MCF 10A (cell line): ENCODE data around the gene BSCL2. TPM values are rescaled to one million over a fixed set of nuclear protein-coding genes. Genes with fewer than 3 reads are reported as not detected.

Experiments
- BruUV-seq: library from RNA; stranded (reverse); fragments of 400-500 nt; replicated peaks from 2 replicates; lab custom pipeline; 2021; lab: Mats Ljungman, UMichigan
- CTCF ChIA-PET: fragments of 300-600 bp; sonication (Branson Sonifier 250); formaldehyde crosslinking; extraction: SDS; loops from one replicate; lab custom pipeline; 2021; ENCODE audit warnings: antibody characterized with exemption, inconsistent platforms; lab: Yijun Ruan, JAX
- POLR2A ChIA-PET: fragments of 300-600, 350-650 bp; sonication (Branson Sonifier 250); formaldehyde crosslinking; extraction: SDS; loops from one replicate; lab custom pipeline; 2020; ENCODE audit warnings: antibody characterized with exemption, inconsistent platforms; lab: Yijun Ruan, JAX
- DNase-seq: peaks from one replicate; pipeline ENCODE4 v3.0.0-alpha.2; 2018; ENCODE audit not compliant: unreplicated experiment
- H3K27ac Mint-ChIP-seq: one replicate; pipeline ENCODE4 v1.8.0; 2022; ENCODE audit warnings: mild to moderate bottlenecking, low read depth, mixed read lengths; ENCODE audit not compliant: unreplicated experiment
- H3K27me3 Mint-ChIP-seq: one replicate; pipeline ENCODE4 v1.8.0; 2022; ENCODE audit warnings: mixed read lengths; ENCODE audit not compliant: insufficient read depth, unreplicated experiment
- H3K36me3 Mint-ChIP-seq: one replicate; pipeline ENCODE4 v1.8.0; 2022; ENCODE audit warnings: mild to moderate bottlenecking, moderate library complexity, mixed read lengths; ENCODE audit not compliant: insufficient read depth, unreplicated experiment
- H3K4me1 Mint-ChIP-seq: one replicate; pipeline ENCODE4 v1.8.0; 2022; ENCODE audit warnings: mixed read lengths; ENCODE audit not compliant: insufficient read depth, unreplicated experiment
- H3K4me3 Mint-ChIP-seq: one replicate; pipeline ENCODE4 v1.8.0; 2022; ENCODE audit warnings: mild to moderate bottlenecking, moderate library complexity, mixed read lengths; ENCODE audit not compliant: unreplicated experiment
- H3K9me3 Mint-ChIP-seq: one replicate; pipeline ENCODE4 v1.8.0; 2022; ENCODE audit warnings: mixed read lengths; ENCODE audit not compliant: unreplicated experiment
- intact Hi-C: fragments of 100-400 bp; cut with micrococcal nuclease; formaldehyde crosslinking; loops from 2 replicates; pipeline ENCODE4 v1.14.1; 2022
- total RNA-seq: library from RNA; stranded (reverse); gene quantifications from 2 replicates; pipeline ENCODE4 v1.2.3, GENCODE V29; 2022
- TF ChIP-seq, protein P1 (sequence below): fragments of 200-600 bp; IDR thresholded peaks from one replicate; pipeline ENCODE4 v1.8.0; 2022; ENCODE audit warnings: antibody characterized with exemption, mild to moderate bottlenecking; ENCODE audit not compliant: unreplicated experiment

The BSCL2 gene
- total RNA-seq, 1 experiment from 2014 or later, result 33.1 TPM

DNA sequence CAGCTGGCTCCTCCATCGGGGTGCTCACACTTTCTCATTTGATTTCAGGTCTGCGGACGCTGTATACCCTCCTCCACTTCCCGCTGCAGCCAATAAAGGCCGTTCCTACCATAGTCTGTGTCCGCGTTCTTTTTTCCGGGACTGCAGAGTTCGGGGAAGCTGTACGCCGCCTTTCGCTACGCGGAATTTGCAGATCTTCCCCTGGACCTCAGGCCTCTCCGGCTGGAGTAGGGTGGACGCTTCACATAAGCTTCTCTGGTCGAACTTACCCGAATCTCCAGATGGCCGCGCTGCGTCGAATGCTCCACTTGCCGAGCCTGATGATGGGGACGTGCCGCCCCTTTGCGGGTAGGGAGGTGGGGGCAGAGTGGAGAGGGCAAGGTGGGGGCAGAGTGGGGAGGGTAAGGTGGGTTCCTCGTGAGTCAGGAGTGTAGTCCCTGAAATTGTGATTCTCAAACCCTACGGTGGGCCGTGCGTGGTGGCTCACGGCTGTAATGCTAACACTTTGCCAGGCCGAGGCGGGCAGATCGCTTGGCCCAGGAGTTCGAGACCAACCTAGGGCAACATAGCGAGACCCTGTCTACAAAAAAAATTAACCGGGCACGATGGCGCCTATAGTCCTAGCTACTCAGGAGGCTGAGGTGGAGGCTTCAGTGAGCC lies 41.5 kb downstream of the BSCL2 start:
- POLR2A ChIA-PET, result interaction anchor here (0.7 to 10.6 kb wide), 54 partner anchors 8 to 1749 kb away, joined by 3 to 222 read pairs (median 6); partner anchors contain the start of genes AHNAK, B3GAT3, EEF1G and EML3
- no peaks in the 10 kb centered on the region for H3K9me3 Mint-ChIP-seq
- H3K4me1 Mint-ChIP-seq, result peaks cover 5% of the 10 kb centered on the region
- H3K36me3 Mint-ChIP-seq, result peaks cover 74% of the 10 kb centered on the region
- peak overlapping the region; percentile 98 for H3K4me3 Mint-ChIP-seq
- intact Hi-C loops, result loop anchor here (1.0 kb wide), 1 partner anchor 12 kb away; the partner anchor contains the start of gene INTS5
- DNase-seq, result peak; percentile 41
- H3K27me3 Mint-ChIP-seq, result no peaks in the 10 kb centered on the region
- CTCF ChIA-PET, result interaction anchor here (0.7 to 1.4 kb wide), 9 partner anchors 10 to 273 kb away, joined by 3 to 7 read pairs (median 3); no protein-coding TSS in a partner anchor
- peak overlapping the region; percentile 91 for H3K27ac Mint-ChIP-seq
- TF ChIP-seq, protein P1, sequence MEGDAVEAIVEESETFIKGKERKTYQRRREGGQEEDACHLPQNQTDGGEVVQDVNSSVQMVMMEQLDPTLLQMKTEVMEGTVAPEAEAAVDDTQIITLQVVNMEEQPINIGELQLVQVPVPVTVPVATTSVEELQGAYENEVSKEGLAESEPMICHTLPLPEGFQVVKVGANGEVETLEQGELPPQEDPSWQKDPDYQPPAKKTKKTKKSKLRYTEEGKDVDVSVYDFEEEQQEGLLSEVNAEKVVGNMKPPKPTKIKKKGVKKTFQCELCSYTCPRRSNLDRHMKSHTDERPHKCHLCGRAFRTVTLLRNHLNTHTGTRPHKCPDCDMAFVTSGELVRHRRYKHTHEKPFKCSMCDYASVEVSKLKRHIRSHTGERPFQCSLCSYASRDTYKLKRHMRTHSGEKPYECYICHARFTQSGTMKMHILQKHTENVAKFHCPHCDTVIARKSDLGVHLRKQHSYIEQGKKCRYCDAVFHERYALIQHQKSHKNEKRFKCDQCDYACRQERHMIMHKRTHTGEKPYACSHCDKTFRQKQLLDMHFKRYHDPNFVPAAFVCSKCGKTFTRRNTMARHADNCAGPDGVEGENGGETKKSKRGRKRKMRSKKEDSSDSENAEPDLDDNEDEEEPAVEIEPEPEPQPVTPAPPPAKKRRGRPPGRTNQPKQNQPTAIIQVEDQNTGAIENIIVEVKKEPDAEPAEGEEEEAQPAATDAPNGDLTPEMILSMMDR, result no peak
- BruUV-seq, result no TSS peak

DNA sequence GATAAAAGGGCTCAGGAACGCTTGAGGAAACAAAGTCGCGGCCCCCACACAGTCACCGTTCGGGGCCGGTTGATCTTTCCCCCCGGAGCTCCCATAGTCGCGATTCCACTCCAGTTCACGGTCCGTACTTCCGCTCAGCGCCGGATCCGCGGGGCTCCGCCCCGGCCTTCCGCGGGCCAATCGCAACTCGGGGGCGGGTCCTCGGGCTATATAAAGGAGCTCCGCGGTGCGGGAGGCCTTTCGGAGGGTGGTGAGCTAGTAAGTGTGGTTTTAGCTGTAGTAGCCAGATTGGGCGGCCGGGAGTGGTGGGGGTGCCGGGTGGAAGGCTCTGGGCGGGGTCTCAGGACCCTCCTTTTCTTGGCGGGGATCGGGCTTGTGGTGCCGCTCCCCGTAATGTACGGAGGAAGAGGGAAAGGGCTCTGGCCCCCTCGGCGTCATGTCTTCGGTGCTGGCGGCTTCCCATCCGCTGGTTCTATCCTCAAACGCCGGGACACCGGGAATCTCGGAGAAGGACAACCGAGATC lies 42.1 kb downstream of the BSCL2 start, which contains the start of the genes C11orf98 and CSKMT:
TSS of gene C11orf98 (minus strand) at position 136 of the 524 bp plus-strand sequence. CDS start at position 95, 41 bp downstream.
TSS of gene CSKMT (plus strand) at position 238 of the 524 bp plus-strand sequence. CDS start 568 bp downstream, outside the sequence.
- intact Hi-C loops, result loop anchor here (1.0 kb wide), 1 partner anchor 12 kb away; the partner anchor contains the start of gene INTS5
- peak within 1 kb of the TSS; percentile 91 for H3K27ac Mint-ChIP-seq
- TF ChIP-seq, protein P1, result no peak
- H3K4me3 Mint-ChIP-seq, result peak within 1 kb of the TSS; percentile 98
- peak; percentile 92 for DNase-seq
- peaks cover 76% of the 10 kb centered on the region for H3K36me3 Mint-ChIP-seq
- no peaks in the 10 kb centered on the region for H3K27me3 Mint-ChIP-seq
- ChIA-PET CTCF (interaction anchor here (0.6 to 1.4 kb wide), 12 partner anchors 10 to 272 kb away, joined by 3 to 7 read pairs (median 3); no protein-coding TSS in a partner anchor), POLR2A (interaction anchor here (0.8 to 10.6 kb wide), 55 partner anchors 9 to 1273 kb away, joined by 3 to 222 read pairs (median 6); partner anchors contain the start of genes AHNAK, B3GAT3, EEF1G and EML3)
- peaks cover 5% of the 10 kb centered on the region for H3K4me1 Mint-ChIP-seq
- no peaks in the 10 kb centered on the region for H3K9me3 Mint-ChIP-seq
- BruUV-seq, result TSS peak; percentile 87

DNA sequence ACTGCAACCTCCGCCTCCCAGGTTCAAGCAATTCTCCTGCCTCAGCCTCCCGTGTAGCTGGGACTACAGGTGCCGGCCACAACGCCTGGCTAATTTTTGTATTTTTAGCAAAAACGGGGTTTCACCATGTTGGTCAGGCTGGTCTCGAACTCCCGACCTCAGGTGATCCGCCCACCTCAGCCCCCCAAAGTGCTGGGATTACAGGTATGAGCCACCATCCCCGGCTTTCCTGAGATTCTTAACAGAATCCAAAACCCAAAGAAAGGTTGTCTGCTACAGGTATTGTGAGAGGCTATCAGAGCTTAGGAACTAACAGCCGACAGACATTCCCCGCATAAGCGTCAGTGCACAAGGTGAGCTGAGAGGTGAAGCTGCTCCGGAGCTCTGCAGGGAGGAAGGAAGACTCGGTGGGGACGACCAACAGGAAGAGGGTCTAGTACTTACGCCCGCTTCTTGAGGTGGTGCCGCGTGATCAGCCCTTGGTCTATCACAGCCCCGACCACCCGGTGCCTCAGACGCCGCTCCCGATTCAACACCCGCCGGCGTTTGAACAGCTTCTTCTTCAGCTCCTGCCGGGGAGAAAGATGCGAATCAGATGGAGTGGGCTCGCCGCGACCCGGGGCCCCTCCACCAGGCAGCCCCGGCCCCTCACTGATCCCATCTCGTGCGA lies 42.7 kb downstream of the BSCL2 start:
- Mint-ChIP-seq H3K27ac (peak overlapping the region; percentile 91), H3K36me3 (peaks cover 78% of the 10 kb centered on the region), H3K9me3 (no peaks in the 10 kb centered on the region), H3K4me1 (peaks cover 3% of the 10 kb centered on the region), H3K27me3 (no peaks in the 10 kb centered on the region), H3K4me3 (peak overlapping the region; percentile 98)
- intact Hi-C loops, result loop anchor here (1.0 kb wide), 1 partner anchor 11 kb away; the partner anchor contains the start of gene INTS5
- POLR2A ChIA-PET, result interaction anchor here (0.5 to 10.6 kb wide), 54 partner anchors 9 to 1272 kb away, joined by 3 to 222 read pairs (median 6); partner anchors contain the start of genes AHNAK, B3GAT3, EEF1G and EML3
- BruUV-seq, result TSS peak; percentile 57
- peak; percentile 65 for DNase-seq
- CTCF ChIA-PET, result interaction anchor here (0.6 to 1.4 kb wide), 11 partner anchors 9 to 270 kb away, joined by 3 to 7 read pairs (median 3); no protein-coding TSS in a partner anchor
- TF ChIP-seq, protein P1, result no peak
